ENCODE measurements around the gene PLOD1.
"Not testable (repeated sequence)": the region's sequence is repeated elsewhere in the genome, so short reads cannot be mapped to it uniquely, and the experiment has no call there.

Gene PLOD1

DNA sequence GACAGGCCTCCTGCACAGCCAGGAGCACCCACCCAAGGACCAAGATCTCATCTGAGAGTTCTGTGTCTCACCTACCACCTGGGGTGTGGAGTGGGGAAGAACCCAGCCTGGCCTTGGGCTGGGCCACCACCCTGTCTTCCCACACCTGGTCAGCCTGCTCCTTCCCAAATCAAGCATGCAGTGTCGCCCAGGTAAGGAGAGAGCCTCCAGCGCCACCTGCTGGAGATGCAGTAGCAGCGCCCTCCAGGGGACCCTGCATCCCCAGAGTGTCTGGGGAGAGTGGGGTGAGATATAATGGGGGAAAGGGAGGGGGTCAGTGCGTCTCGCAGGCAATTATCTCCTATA lies 40.6 kb upstream of the PLOD1 start (continued):
- TF ChIP-seq, protein P1, sequence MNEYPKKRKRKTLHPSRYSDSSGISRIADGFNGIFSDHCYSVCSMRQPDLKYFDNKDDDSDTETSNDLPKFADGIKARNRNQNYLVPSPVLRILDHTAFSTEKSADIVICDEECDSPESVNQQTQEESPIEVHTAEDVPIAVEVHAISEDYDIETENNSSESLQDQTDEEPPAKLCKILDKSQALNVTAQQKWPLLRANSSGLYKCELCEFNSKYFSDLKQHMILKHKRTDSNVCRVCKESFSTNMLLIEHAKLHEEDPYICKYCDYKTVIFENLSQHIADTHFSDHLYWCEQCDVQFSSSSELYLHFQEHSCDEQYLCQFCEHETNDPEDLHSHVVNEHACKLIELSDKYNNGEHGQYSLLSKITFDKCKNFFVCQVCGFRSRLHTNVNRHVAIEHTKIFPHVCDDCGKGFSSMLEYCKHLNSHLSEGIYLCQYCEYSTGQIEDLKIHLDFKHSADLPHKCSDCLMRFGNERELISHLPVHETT (tag by site-specific recombination; IDR thresholded peaks at IDR 0.05): no peak
- TF ChIP-seq GLIS1 (tag by site-specific recombination; IDR thresholded peaks at IDR 0.05) (peak; percentile 60), ZNF292 (tag by site-specific recombination; IDR thresholded peaks at IDR 0.05; ENCODE audit: borderline replicate concordance, low read depth) (no peak), ZNF112 (tag by site-specific recombination; IDR thresholded peaks at IDR 0.05) (no peak), MEIS1 (CRISPR knock-in tag; IDR thresholded peaks at IDR 0.05; ENCODE audit: borderline replicate concordance) (no peak), WT1 (tag by site-specific recombination; IDR thresholded peaks at IDR 0.05) (no peak), ZNF426 (tag by site-specific recombination; IDR thresholded peaks at IDR 0.05) (no peak), ZBTB7A (tag by site-specific recombination; IDR thresholded peaks at IDR 0.05; ENCODE audit: low read depth) (no peak), SP2 (tag by site-specific recombination; IDR thresholded peaks at IDR 0.05) (no peak), ZNF747 (tag by site-specific recombination; IDR thresholded peaks at IDR 0.05) (no peak), ZNF654 (tag by site-specific recombination; IDR thresholded peaks at IDR 0.05; ENCODE audit: low read depth) (peak; percentile 69), GLIS2 (tag by site-specific recombination; IDR thresholded peaks at IDR 0.05) (0 out of 2 replicates have a peak, but pooled peaks have one; percentile 28), ZNF16 (tag by site-specific recombination; IDR thresholded peaks at IDR 0.05; ENCODE audit: low read depth) (no peak), ZNF10 (tag by site-specific recombination; IDR thresholded peaks at IDR 0.05) (no peak), ZNF571 (tag by site-specific recombination; IDR thresholded peaks at IDR 0.05) (no peak), ZNF366 (tag by site-specific recombination; conservative IDR thresholded peaks at IDR 0.05) (no peak), ZEB2 (tag by site-specific recombination; IDR thresholded peaks at IDR 0.05) (peak; percentile 51; the same call in 1 of the 2 replicates)
- TF ChIP-seq, protein P2, sequence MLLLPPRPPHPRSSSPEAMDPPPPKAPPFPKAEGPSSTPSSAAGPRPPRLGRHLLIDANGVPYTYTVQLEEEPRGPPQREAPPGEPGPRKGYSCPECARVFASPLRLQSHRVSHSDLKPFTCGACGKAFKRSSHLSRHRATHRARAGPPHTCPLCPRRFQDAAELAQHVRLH (tag by site-specific recombination; IDR thresholded peaks at IDR 0.05): no peak
- TF ChIP-seq, protein P3, sequence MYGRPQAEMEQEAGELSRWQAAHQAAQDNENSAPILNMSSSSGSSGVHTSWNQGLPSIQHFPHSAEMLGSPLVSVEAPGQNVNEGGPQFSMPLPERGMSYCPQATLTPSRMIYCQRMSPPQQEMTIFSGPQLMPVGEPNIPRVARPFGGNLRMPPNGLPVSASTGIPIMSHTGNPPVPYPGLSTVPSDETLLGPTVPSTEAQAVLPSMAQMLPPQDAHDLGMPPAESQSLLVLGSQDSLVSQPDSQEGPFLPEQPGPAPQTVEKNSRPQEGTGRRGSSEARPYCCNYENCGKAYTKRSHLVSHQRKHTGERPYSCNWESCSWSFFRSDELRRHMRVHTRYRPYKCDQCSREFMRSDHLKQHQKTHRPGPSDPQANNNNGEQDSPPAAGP (tag by site-specific recombination; IDR thresholded peaks at IDR 0.05): 0 out of 2 replicates have a peak, but pooled peaks have one; percentile 37
- TF ChIP-seq, protein P4, sequence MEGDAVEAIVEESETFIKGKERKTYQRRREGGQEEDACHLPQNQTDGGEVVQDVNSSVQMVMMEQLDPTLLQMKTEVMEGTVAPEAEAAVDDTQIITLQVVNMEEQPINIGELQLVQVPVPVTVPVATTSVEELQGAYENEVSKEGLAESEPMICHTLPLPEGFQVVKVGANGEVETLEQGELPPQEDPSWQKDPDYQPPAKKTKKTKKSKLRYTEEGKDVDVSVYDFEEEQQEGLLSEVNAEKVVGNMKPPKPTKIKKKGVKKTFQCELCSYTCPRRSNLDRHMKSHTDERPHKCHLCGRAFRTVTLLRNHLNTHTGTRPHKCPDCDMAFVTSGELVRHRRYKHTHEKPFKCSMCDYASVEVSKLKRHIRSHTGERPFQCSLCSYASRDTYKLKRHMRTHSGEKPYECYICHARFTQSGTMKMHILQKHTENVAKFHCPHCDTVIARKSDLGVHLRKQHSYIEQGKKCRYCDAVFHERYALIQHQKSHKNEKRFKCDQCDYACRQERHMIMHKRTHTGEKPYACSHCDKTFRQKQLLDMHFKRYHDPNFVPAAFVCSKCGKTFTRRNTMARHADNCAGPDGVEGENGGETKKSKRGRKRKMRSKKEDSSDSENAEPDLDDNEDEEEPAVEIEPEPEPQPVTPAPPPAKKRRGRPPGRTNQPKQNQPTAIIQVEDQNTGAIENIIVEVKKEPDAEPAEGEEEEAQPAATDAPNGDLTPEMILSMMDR (tag by site-specific recombination; IDR thresholded peaks at IDR 0.05): peak; percentile 64
- TF ChIP-seq, protein P5, sequence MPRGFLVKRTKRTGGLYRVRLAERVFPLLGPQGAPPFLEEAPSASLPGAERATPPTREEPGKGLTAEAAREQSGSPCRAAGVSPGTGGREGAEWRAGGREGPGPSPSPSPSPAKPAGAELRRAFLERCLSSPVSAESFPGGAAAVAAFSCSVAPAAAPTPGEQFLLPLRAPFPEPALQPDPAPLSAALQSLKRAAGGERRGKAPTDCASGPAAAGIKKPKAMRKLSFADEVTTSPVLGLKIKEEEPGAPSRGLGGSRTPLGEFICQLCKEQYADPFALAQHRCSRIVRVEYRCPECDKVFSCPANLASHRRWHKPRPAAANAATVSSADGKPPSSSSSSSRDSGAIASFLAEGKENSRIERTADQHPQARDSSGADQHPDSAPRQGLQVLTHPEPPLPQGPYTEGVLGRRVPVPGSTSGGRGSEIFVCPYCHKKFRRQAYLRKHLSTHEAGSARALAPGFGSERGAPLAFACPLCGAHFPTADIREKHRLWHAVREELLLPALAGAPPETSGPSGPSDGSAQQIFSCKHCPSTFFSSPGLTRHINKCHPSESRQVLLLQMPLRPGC (tag by site-specific recombination; IDR thresholded peaks at IDR 0.05): no peak

DNA sequence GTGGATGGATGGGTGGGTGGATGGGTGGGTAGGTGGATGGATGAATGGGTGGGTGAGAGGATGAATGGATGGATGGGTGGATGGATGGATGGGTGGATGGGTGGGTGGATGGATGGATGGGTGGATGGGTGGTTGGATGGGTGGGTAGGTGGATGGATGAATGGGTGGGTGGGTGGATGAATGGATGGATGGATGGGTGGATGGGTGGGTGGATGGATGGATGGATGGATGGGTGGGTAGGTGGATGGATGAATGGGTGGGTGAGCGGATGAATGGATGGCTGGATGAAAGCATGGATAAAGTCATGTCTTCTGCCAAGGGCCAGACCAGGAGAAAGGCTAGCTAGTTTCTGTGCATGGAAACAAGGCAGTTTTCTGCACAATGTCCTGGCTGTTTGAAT lies 40.0 kb upstream of the PLOD1 start:
- H3K4me3 ChIP-seq (ENCODE audit: low read depth, low read length); H3K4me1 ChIP-seq (ENCODE audit: control insufficient read depth, insufficient read depth, low read length); H3K9me3 ChIP-seq (ENCODE audit: control insufficient read depth, insufficient read depth, low read depth, low read length); H3K36me3 ChIP-seq (ENCODE audit: control insufficient read depth in 2 of 2, insufficient read depth in 1 of 2, low read length in 2 of 2); H3K27ac ChIP-seq (ENCODE audit: extremely low read depth, low read depth, low read length); POLR2A ChIA-PET: not testable (repeated sequence)
- CTCF ChIA-PET: interaction anchor here (0.6 to 7.6 kb wide), 6 partner anchors 9 to 127 kb away, joined by 3 to 114 read pairs (median 6); no protein-coding TSS in a partner anchor
- TF ChIP-seq ZFHX2 (tag by site-specific recombination; conservative IDR thresholded peaks at IDR 0.05) (peak; percentile 87), EGR2 (tag by site-specific recombination; IDR thresholded peaks at IDR 0.05; ENCODE audit: low read depth) (peak; percentile 97), ZNF366 (tag by site-specific recombination; conservative IDR thresholded peaks at IDR 0.05) (peak; percentile 62)
